DOHH2 (cell line): Measurements from ENCODE around the gene TAS2R40.

ENCODE experiments used
- H3F3A ChIP-seq: fragments of 200-600 bp; sonication (generic), shearing (Covaris generic); 2 replicates; pipeline ENCODE4 v1.6.0; 2016; ENCODE audit warnings: antibody characterized with exemption, mild to moderate bottlenecking; ENCODE audit not compliant: control insufficient read depth, insufficient read depth
- H3K27ac ChIP-seq: fragments of 200-600 bp; sonication (generic); 2 replicates; pipeline ENCODE4 v1.5.1; 2014; ENCODE audit warnings: low read depth, mild to moderate bottlenecking, low read length, moderate library complexity
- H3K27me3 ChIP-seq: fragments of 200-600 bp; sonication (generic); 2 replicates; pipeline ENCODE4 v1.6.1; 2014; ENCODE audit warnings: mild to moderate bottlenecking, low read length, mixed read lengths; ENCODE audit not compliant: control insufficient read depth
- H3K36me3 ChIP-seq: fragments of 200-600 bp; sonication (generic); 2 replicates; pipeline ENCODE4 v1.6.1; 2014; ENCODE audit warnings: mild to moderate bottlenecking, low read length, moderate library complexity, mixed read lengths; ENCODE audit not compliant: control insufficient read depth
- H3K4me1 ChIP-seq: fragments of 200-600 bp; sonication (generic); 2 replicates; pipeline ENCODE4 v1.6.1; 2014; ENCODE audit warnings: mild to moderate bottlenecking, low read length, mixed read lengths; ENCODE audit not compliant: control insufficient read depth
- H3K4me2 ChIP-seq: fragments of 200-600 bp; sonication (generic); 2 replicates; pipeline ENCODE4 v1.6.0; 2014; ENCODE audit warnings: mild to moderate bottlenecking, low read length, moderate library complexity
- H3K4me3 ChIP-seq: fragments of 200-600 bp; sonication (generic); 2 replicates; pipeline ENCODE4 v1.5.1; 2014; ENCODE audit warnings: mild to moderate bottlenecking, low read length, mixed read lengths
- H3K79me2 ChIP-seq: fragments of 200-600 bp; sonication (generic); 2 replicates; pipeline ENCODE4 v1.6.1; 2014; ENCODE audit warnings: mild to moderate bottlenecking, low read length, mixed read lengths; ENCODE audit not compliant: control insufficient read depth
- H3K9me2 ChIP-seq: fragments of 200-600 bp; sonication (generic); replicated peaks from 2 replicates; pipeline ENCODE4 v1.6.1; 2014; ENCODE audit warnings: mild to moderate bottlenecking, low read length, mixed read lengths; ENCODE audit not compliant: control insufficient read depth
- H3K9me3 ChIP-seq: fragments of 200-600 bp; sonication (generic); 2 replicates; pipeline ENCODE4 v1.6.1; 2014; ENCODE audit warnings: antibody characterized with exemption, low read length, mixed read lengths; ENCODE audit not compliant: control insufficient read depth, insufficient read depth
- H4K20me1 ChIP-seq: fragments of 200-600 bp; sonication (generic); 2 replicates; pipeline ENCODE4 v1.6.0; 2014; ENCODE audit warnings: low read depth, mild to moderate bottlenecking, antibody characterized with exemption, low read length, moderate library complexity; ENCODE audit not compliant: control insufficient read depth, insufficient read depth
- CTCF ChIP-seq: fragments of 200-600 bp; sonication (generic); IDR thresholded peaks from one replicate; pipeline ENCODE4 v1.5.1; 2014; ENCODE audit warnings: antibody characterized with exemption, mild to moderate bottlenecking, low read depth, low read length; ENCODE audit not compliant: poor library complexity, severe bottlenecking
- EZH2phosphoT487 ChIP-seq: fragments of 200-600 bp; sonication (generic); IDR thresholded peaks from 2 replicates; pipeline ENCODE4 v1.6.1; 2017; ENCODE audit warnings: borderline replicate concordance, mild to moderate bottlenecking, antibody characterized with exemption, low read length, moderate library complexity, mixed read lengths

TAS2R40 gene

GRCh38 chr7:143240291-143241168 is 18.7 kb downstream of the TAS2R40 start:
- Histone ChIP-seq H4K20me1 (no peaks in the 10 kb centered on the region), H3K9me3 (0 out of 2 replicates have a peak, but pooled peaks cover 3% of the 10 kb centered on the region), H3K4me2 (0 out of 2 replicates have a peak overlapping the region, but pooled peaks have one; percentile 21), H3K27me3 (peaks cover 9% of the 10 kb centered on the region; the same call in 1 of the 2 replicates), H3K27ac (no peak overlapping the region), H3K36me3 (no peaks in the 10 kb centered on the region), H3K4me3 (no peak overlapping the region), H3K79me2 (no peaks in the 10 kb centered on the region), H3K4me1 (peaks cover 13% of the 10 kb centered on the region), H3F3A (no peaks in the 10 kb centered on the region), H3K9me2 (no peaks in the 10 kb centered on the region)
- TF ChIP-seq CTCF (peak; percentile 99), EZH2phosphoT487 (no peak)

GRCh38 chr7:143242306-143242705 is 20.5 kb downstream of the TAS2R40 start:
- TF ChIP-seq CTCF (no peak), EZH2phosphoT487 (no peak)
- no peak overlapping the region for H3K27ac ChIP-seq

GRCh38 chr7:143243111-143243510 is 21.3 kb downstream of the TAS2R40 start:
- H3F3A ChIP-seq: no peaks in the 10 kb centered on the region
- H3K79me2 ChIP-seq: no peaks in the 10 kb centered on the region
- no peaks in the 10 kb centered on the region for H3K36me3 ChIP-seq
- no peak overlapping the region for H3K4me3 ChIP-seq
- no peak overlapping the region for H3K4me2 ChIP-seq
- 0 out of 2 replicates have a peak, but pooled peaks cover 4% of the 10 kb centered on the region for H3K9me3 ChIP-seq
- H3K9me2 ChIP-seq: no peaks in the 10 kb centered on the region
- no peak overlapping the region for H3K27ac ChIP-seq
- 0 out of 2 replicates have a peak, but pooled peaks cover 3% of the 10 kb centered on the region for H3K27me3 ChIP-seq
- peaks cover 37% of the 10 kb centered on the region for H3K4me1 ChIP-seq
- H4K20me1 ChIP-seq: no peaks in the 10 kb centered on the region
- TF ChIP-seq CTCF (no peak), EZH2phosphoT487 (no peak)

More at GRCh38 chr7:143242306-143242705, 20.5 kb downstream of the TAS2R40 start:
- no peak overlapping the region for H3K4me2 ChIP-seq
- peaks cover 30% of the 10 kb centered on the region for H3K4me1 ChIP-seq
- H3K9me2 ChIP-seq: no peaks in the 10 kb centered on the region
- 0 out of 2 replicates have a peak, but pooled peaks cover 4% of the 10 kb centered on the region for H3K9me3 ChIP-seq
- H3F3A ChIP-seq: no peaks in the 10 kb centered on the region
- H4K20me1 ChIP-seq: no peaks in the 10 kb centered on the region
- H3K4me3 ChIP-seq: no peak overlapping the region
- no peaks in the 10 kb centered on the region for H3K36me3 ChIP-seq
- no peaks in the 10 kb centered on the region for H3K79me2 ChIP-seq
- H3K27me3 ChIP-seq: 0 out of 2 replicates have a peak, but pooled peaks cover 3% of the 10 kb centered on the region
